GM12873 (cell line): ENCODE results near the gene EEFSEC.

ENCODE experiments used
- TF ChIP-seq, protein P1 (sequence below): IDR thresholded peaks from 2 replicates; pipeline ENCODE4 v1.5.1; 2012; ENCODE audit warnings: low read depth, mild to moderate bottlenecking, moderate library complexity, low read length, control low read depth; ENCODE audit not compliant: insufficient read depth; ENCODE audit errors: missing control alignments

EEFSEC gene

DNA sequence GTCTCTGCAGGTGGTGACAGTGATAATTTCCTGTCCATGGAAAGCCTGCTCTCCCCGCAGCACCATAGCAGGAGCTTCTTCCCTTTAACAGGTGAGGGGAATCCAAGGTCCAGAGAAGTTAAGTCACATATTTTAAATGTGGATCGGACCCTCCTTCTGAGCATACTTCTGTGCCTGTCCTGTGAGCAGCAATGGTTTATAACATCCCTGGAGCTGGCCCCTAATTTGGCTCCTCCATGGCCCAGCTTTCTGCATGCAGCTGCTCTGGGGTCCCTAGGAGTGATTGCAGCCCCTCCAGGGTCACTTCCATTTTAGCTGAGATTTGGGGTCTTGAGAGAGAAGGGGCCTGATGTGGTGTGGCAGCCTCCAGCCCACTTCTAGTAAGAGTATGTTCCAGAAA, 127.8 kb downstream of the EEFSEC start:
- TF ChIP-seq, protein P1, sequence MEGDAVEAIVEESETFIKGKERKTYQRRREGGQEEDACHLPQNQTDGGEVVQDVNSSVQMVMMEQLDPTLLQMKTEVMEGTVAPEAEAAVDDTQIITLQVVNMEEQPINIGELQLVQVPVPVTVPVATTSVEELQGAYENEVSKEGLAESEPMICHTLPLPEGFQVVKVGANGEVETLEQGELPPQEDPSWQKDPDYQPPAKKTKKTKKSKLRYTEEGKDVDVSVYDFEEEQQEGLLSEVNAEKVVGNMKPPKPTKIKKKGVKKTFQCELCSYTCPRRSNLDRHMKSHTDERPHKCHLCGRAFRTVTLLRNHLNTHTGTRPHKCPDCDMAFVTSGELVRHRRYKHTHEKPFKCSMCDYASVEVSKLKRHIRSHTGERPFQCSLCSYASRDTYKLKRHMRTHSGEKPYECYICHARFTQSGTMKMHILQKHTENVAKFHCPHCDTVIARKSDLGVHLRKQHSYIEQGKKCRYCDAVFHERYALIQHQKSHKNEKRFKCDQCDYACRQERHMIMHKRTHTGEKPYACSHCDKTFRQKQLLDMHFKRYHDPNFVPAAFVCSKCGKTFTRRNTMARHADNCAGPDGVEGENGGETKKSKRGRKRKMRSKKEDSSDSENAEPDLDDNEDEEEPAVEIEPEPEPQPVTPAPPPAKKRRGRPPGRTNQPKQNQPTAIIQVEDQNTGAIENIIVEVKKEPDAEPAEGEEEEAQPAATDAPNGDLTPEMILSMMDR, result no peak

DNA sequence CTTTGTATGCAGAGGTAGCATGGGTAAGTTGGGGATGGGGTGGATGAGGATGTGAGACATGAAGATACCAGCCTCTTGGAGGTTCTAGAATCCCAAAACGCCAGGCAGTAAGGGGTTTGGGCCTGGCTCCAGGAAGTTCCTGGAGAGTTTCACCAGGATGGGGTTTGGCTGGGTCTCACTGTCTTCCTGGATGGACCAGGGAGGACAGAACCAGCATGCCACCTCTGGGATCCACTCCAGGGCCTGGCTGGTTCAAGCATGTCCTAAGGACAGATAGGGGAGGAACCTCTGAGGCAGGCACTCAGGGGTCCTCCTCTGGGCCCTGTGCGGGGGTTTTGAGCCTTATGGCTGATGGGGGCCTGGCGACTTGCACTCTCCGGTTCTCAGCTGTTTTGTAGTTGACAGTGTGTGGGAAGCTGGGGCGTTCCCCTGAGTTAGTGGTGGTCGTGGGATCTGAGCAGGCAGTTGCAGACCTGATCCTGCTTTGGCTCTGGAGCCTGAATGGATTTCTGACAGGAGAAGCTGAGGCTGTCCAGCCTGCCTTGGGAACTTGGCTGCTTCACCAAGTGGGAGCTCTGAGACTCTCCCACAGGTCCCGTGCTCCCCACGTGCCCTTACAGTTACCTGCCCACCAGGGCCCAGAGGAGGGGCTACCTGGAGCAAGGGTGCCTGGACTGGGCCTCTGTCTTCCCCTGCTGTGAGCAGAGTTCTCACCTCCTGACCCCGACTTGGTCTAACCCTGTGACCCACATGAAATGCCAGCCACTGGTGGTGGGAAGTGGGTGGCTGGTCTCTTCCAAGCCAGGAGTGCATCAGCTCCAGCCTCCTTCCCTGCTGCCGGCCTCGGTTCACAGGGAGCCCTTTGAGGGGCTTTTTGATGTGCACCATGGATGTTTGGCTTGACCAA, 128.4 kb downstream of the EEFSEC start:
- TF ChIP-seq, protein P1, result no peak

DNA sequence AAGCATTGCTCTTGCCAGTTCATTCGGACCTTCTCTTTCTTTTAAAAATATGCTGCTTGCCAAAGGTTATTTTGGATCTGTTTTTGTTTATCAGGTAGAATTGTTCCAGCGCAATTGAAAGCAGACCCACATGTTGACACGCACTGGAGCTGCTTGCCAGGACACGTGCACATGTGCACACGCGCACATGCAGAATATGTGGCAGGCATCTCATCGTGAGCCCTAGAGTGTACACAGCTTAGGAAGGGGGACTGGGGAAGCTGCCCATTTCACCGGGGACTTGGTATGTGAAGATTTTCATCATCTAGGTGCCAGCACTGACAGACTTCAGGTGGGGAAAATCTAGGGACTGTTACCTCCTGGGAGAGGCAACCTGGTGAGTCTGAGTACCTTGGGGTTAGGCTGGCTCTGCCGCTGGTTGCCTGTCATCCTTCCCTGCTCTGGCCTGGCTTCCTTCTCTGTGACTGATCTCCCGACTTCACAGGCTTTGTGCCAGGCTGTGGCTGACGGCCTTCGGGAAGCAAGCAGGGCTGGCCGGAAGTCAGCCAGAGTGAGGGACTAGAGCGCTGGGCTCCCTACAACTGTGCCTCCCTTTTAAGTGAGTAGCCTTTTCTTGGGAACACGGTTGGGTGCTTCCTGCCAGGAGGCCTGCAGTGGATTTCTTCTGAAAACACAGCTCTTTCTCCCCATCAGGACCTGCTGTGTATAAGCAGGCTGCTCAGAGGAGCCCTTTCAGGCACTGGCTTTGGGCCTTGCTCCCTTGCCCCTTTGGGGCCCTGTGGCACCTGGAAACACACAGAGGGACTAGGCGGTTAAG, 129.3 kb downstream of the EEFSEC start:
- TF ChIP-seq, protein P1, result no peak

DNA sequence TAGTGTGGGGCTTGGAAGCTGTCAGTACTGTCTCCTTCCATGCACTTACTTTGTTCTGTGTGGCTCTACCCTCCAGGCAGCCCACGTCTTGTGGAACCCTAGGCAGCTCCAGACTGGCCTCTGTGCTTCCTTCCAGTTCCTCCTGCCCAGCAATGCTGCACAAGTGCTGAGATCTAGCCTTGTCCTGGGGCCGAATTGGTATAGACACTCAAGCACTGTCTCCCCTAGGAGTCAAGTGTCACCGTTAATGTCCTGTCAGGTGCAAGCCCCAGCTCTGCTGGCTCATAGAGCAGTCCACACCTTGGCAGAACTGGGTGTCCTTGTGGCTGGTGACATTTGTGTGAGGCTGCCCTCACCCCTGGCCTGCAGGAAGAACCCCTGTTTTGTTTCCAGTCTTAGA, 130.1 kb downstream of the EEFSEC start:
- TF ChIP-seq, protein P1, result no peak

DNA sequence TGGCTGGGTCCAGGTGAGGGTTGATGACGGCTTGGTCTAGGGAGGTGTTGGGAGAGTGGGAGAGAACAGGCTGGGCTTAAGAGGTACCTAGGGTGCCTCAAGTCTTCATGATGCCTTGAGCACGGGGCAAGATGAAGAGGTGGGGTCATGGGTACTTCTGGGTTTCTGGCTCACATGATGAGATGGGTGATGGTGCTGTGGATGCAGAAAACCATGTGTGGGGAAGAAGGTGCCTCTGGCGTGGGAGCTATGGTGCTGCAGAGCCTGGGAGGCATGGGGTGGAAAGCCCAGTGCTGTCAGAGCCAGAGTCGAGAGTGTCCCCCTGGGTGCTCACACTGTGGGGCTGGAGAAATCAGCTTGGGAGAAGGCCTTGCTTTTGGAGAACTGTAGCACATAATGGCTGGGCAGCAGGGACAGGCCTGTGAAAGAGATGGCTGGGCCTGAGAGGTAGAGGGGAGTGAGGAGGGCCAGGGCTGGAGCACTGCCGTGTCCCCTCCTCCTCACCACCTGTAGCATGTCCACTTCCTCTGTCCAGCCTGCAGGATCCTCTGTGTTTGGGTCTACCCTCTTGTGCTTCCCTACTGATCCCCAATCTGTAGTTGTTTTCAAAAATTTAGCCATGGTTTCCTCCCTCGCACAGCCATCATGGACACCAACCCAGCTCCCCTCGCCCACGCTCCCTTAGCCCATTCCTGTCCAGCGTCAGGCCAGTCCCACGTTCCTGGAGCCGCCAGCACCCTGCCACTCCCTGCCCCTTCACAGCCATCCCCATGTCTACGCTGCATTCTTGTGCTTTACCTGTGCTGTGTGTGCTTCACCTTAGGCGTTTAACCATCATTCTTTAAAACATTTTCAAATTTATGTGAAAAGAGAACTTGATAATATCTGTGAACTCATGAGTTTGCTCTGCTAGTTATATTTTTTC, 132.0 kb downstream of the EEFSEC start:
- TF ChIP-seq, protein P1, result no peak

DNA sequence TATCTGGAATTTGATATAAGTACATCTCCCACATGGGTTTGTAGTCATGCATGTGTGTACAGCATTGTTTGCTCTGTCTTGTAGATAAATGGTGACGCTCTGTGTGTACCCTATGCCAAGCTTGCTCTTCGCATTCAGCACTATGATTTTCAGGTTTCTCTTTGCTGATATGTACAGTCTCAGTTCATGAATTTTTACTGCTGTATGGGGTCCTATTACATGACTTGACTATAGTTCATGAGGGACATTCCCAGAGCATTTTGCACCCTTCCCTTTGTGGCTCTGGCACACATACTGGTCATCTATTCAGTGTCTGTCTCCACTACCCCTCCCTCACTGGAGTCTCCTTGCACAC, 132.7 kb downstream of the EEFSEC start:
- TF ChIP-seq, protein P1, result no peak
